Cardiac septum (tissue), 1 donor: Measurements from ENCODE around the gene CCR4. TPM values are rescaled to one million over a fixed set of nuclear protein-coding genes. Genes with fewer than 3 reads are reported as not detected.
"Not testable (repeated sequence)": the region's sequence is repeated elsewhere in the genome, so short reads cannot be mapped to it uniquely, and the experiment has no call there.

Source experiments
- DNase-seq: peaks from one replicate; pipeline ENCODE4 v3.0.0-alpha.2; 2020; ENCODE audit warnings: low spot score
- intact Hi-C: fragments of 100-400 bp; cut with DNase I; formaldehyde crosslinking; loops from one replicate; pipeline ENCODE4 v1.14.0; 2022
- total RNA-seq: library from RNA; stranded (reverse); fragmentation: NEBNext Ultra II Directional; extraction: Animal tissue kit (Norgen Biotek cat#: 25700); gene quantifications from one replicate; pipeline ENCODE4 v1.2.1, GENCODE V29; 2021
- donor health status: DM: no; HTN: no; CAD: no.

The CCR4 gene
- total RNA-seq, 1 donor from 2014 or later = not detected

- no peak for DNase-seq
- intact Hi-C loops = no loop called here
Measured at GRCh38 chr3:32972482-32973146, 21.2 kb downstream of the CCR4 start.

GRCh38 chr3:32973982-32974381 is 22.5 kb downstream of the CCR4 start:
- no peak for DNase-seq
- intact Hi-C loops = no loop called here

- no peak for DNase-seq
- intact Hi-C loops = no loop called here
Measured at GRCh38 chr3:32975891-32976595, 24.6 kb downstream of the CCR4 start.

DNA sequence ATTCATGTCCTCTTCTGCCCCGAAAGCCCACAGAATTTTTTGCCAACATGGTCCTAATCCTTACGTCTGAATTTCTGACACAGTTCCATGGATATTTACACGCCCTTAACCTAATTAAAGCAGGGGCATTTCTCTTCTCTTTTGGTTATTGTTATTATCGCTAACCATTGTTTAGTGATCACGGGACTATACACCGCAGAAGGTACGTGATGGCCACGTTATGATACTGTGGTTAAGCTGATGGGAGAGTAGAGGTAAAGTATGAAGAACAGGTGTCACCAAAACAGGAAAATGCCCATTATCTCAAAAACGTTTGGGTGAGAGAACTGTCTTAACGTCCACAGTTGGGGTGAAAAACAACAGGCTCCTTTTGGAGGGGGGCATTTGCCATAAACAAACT is 26.4 kb downstream of the CCR4 start:
- intact Hi-C loops = no loop called here
- no peak for DNase-seq

DNA sequence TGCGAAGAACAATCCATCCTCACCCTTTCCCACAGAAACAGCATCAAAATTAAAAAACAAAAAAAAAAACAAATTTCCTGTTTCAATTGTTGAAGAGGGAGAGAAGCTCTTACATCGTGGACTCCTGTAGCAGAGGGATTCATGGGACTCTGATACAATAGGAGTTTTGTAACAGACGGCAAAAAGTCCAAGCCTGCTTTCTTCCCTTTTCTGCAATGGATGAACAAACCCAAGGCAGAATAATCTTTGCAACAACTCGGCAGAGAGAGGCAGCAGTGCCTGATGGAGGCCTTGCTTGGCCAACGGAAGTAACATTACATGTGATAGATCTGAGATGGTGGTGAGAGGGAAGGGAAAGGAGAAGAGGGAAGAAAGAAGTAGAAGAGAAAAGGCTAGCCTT is 26.9 kb downstream of the CCR4 start:
- no peak for DNase-seq
- intact Hi-C loops = no loop called here

- DNase-seq = no peak
- intact Hi-C loops = no loop called here
Measured at GRCh38 chr3:32983124-32983523, 31.7 kb downstream of the CCR4 start.

DNA sequence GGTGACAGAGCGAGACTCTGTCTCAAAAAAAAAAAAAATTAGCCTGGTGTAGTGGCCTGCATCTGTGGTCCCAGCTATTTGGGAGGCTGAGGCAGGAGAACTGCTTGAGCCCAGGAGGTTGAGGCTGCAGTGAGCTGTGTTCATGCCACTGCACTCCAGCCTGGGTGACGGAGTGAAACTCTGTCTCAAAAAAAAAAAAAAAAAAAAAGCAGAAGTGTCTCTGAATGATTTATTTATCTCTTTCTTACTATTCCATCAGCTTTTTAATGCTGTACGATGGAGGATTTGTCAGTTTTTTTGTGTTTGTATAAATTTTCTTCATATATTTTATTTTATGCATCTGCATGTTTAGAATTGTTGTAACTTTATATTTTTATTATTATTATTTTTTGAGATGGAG is 33.5 kb downstream of the CCR4 start:
- DNase-seq, intact Hi-C loops: not testable (repeated sequence)

DNA sequence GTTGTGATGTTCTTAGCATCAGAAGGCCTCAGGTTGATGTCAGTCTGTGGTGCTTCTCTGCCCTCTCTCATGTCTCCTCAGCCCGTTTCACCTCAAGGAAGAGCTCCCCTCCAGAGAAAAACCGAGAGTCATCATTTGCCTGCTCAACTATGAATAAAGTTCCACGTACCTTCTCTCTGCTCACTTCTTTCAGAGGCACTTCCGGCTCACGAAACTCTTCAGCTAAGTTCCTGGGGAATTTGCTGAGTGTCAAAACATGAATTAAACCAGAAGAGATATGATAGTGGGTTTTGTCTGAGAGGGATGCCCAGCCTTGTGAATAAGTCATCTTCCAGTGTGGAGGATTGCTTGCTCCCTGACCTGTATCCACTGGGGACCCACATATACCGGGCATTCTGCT is 37.7 kb downstream of the CCR4 start:
- DNase-seq = no peak
- intact Hi-C loops = no loop called here

DNA sequence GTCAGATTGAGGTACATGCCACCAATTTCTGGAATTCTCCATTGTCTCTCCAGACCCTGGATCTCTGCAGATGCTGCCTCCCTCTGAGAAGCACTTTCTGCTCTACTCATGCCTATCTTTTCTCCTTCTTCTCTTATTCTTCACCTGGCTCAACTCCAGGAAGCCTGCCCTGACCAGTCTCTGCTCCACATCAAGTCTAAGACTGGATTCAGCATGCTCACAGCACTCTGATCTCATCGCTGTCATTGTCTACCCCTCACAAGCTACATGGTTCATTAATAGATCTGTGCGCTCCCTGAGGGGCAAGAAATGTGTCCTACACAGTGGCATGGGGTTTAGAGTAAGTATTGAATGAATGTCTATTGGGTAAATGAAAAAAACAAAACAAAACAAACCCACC is 38.7 kb downstream of the CCR4 start:
- DNase-seq = no peak
- intact Hi-C loops = no loop called here

GRCh38 chr3:32991781-32992180 is 40.3 kb downstream of the CCR4 start:
- intact Hi-C loops = no loop called here
- DNase-seq = no peak

DNA sequence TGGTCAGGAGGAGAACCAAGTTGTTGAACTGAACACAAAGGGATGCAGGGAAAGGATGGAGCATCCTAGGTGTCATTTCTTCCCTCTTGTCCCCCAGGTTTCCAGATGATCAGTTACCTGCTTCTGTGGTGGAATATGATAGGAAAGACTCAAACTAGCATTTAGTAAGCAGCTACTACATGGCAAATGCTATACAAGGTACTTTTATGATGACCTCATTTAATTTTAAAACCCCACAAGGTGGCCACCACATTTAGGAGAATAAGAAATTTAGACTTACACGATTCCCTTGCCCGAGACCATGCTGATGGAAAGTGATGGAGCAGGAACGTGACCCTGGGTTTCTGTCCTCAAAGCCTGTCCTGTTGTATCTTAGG is 40.9 kb downstream of the CCR4 start:
- no peak for DNase-seq
- intact Hi-C loops = no loop called here

GRCh38 chr3:32994045-32994444 is 42.6 kb downstream of the CCR4 start:
- no peak for DNase-seq
- intact Hi-C loops = no loop called here

DNA sequence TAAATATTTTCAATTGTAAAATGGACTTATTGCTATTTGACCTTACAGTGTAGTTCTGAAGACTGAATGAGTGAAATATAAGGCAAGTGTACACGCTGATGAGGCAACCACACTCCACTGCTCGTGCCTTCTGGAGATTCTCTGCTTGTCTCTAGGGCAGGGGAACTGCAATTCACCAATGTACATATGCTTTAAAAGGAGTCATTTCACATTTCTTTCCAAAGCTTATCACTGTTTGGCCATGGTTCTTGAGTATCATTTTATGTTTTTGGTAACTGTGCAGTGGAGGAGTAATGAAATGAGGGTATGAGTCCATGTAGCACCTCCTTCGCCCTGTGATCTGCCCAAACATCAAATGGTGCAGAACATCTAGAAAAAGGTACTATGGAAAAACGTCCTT is 43.7 kb downstream of the CCR4 start:
- intact Hi-C loops = no loop called here
- no peak for DNase-seq

DNA sequence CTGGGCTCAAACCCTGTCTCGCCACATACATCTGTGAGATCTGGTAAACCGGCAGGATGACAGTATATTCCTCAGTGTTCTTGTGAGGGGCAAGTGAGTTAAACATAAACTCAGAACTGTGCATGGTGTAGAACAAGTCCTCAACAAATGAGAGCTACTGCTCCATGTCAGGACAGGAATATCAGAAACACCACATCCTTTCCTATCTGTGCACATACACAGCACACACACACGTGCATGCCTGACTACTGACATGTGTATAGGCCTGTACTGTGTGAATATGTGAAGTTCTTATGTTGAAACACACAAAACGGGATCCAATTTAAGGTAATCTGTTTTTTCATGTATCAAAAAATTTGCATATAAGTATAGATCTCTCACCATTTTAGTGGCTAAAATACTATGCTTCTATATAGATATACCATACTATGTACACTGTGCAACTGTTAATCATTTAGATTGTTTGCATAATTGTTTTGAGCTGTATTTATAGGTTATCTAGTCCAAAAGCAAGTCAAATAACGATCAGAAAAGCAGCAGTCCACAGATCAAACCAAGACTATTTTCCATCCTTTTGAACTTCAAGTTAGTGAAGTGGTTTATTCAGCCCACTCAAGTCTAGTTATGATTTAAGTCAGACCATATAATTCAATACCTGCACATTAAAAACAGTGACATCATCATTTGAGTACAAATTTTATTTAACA is 44.8 kb downstream of the CCR4 start:
- intact Hi-C loops = no loop called here

GRCh38 chr3:32996755-32997091 is 45.3 kb downstream of the CCR4 start:
- DNase-seq = no peak
- intact Hi-C loops = no loop called here

More for the DNA sequence above, 44.8 kb downstream of the CCR4 start:
- DNase-seq = no peak

GRCh38 chr3:32998631-32999451 is 47.4 kb downstream of the CCR4 start:
- no peak for DNase-seq
- intact Hi-C loops = no loop called here

GRCh38 chr3:33000691-33001385 is 49.4 kb downstream of the CCR4 start:
- intact Hi-C loops = no loop called here

GRCh38 chr3:33001889-33002288 is 50.4 kb downstream of the CCR4 start:
- no peak for DNase-seq
- intact Hi-C loops = no loop called here

More at GRCh38 chr3:33000691-33001385, 49.4 kb downstream of the CCR4 start:
- DNase-seq = no peak

- intact Hi-C loops = no loop called here
- no peak for DNase-seq
Measured at GRCh38 chr3:33003308-33003707, 51.9 kb downstream of the CCR4 start.

- intact Hi-C loops = no loop called here
- DNase-seq = no peak
Measured at GRCh38 chr3:33004205-33004604, 52.8 kb downstream of the CCR4 start.
